ENCODE data around the gene TMSB10.

DNA sequence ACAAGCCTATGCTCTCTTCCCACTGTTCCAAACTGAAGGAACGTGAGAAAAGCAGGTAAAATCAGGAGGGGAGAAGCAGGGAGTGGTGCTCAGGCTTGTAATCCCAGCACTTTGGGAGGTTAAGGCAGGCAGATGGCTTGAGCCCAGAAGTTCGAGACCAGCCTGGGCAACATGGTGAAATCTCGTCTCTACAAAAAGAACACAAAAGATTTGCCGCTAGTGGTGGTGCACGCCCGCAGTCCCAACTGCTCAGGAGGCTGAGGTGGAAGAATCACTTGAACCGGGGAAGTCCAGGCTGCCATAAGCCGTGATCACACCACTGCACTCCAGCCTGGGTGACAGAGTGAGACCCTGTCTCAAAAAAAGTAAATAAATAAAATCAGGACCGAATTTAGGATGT, 1.3 kb upstream of the TMSB10 start:
- no peak for TF ChIP-seq GATA2 (IDR thresholded peaks at IDR 0.05; ENCODE audit: low read depth, low read length)
- no peak for TF ChIP-seq GATA3 (IDR thresholded peaks at IDR 0.05; ENCODE audit: low read depth, low read length)

Measured in SH-SY5Y (cell line).